Heart left ventricle (tissue), 13 donors: ENCODE data around the gene NTMT1.

Source experiments
- CTCF ChIP-seq, 12 donors: fragments of 200-600 bp; sonication (generic) in 4 of 12; IDR thresholded peaks; one replicate each; pipeline versions ENCODE4 v1.5.0 to v1.8.0; 2018 to 2022; ENCODE audit warnings: antibody characterized with exemption in 12 of 12, mild to moderate bottlenecking in 5 of 12
- POLR2A ChIP-seq, 2 donors: fragments of 450-650 bp; IDR thresholded peaks; one replicate each; pipeline ENCODE4 v1.6.1; 2017; ENCODE audit warnings: antibody characterized with exemption in 2 of 2, mild to moderate bottlenecking in 2 of 2, moderate library complexity in 2 of 2
- donor health status: ischemic (EF 13 %, LVEDD 7.1; RV severe dilation, severe dysfunction).
- donor health status: DM: no; HTN: yes; CAD: no.
- donor health status: DM: no; HTN: no; CAD: no.
- donor health status: ischemic (EF 25% LVEDD 6.9; RV normal size, moderate dysfunction).
- donor health status: ischemic (EF 25% LVEDD 5.7; RV mildly dilated, moderate dysfunction).
- donor health status: ischemic (EF 35%, LVEDD 5.7; RV mildly dilated, moderate dysfunction).
- donor health status: nonischemic (EF 11% LVEDD 7.7; RV severe dilation, severe dysfunction).
- donor health status: DM: yes; HTN: yes; CAD: no.
- donor health status: PGD.
- donor health status: ischemic (EF 29% LVEDD 5.4; RV normal size, mild dysfunction).
- donor health status: nonischemic (EF 23%, LVEDD 6.1; RV moderate dilation, normal function).

GRCh38 chr9:129637673-129638439, 11.9 kb downstream of the NTMT1 start:
- TF ChIP-seq POLR2A (IDR thresholded peaks at IDR 0.05): no peak
- no peak for TF ChIP-seq CTCF (IDR thresholded peaks at IDR 0.05)
